NCI-H187 (cell line): ENCODE measurements around the gene ZBTB33.

ENCODE experiments used
- DNase-seq, 2 experiments: peaks; one replicate each; lab custom pipeline; 2025; lab: John Stamatoyannopoulos, UW

Gene ZBTB33

GRCh38 chrX:120305531-120306141 lies 55.0 kb downstream of the ZBTB33 start:
- no peak for DNase-seq

GRCh38 chrX:120306630-120307029 lies 56.0 kb downstream of the ZBTB33 start:
- DNase-seq: no peak
